Sciatic nerve (tissue), 2 donors: Measurements from ENCODE around the gene ZNF155. TPM values are rescaled to one million over a fixed set of nuclear protein-coding genes. Genes with fewer than 3 reads are reported as not detected.
A peak's percentile ranks its signal among the peaks of the same experiment; 100 is the strongest.

Source experiments
- ATAC-seq: fragments of 200-7000 bp; cut with Tn5 transposase; one replicate; pipeline ENCODE4 v1.9.1; 2020; ENCODE audit warnings: mild to moderate bottlenecking, moderate library complexity
- DNase-seq: peaks from one replicate; pipeline ENCODE4 v3.0.0-alpha.2; 2020; ENCODE audit warnings: low spot score
- intact Hi-C: fragments of 100-400 bp; cut with DNase I; formaldehyde crosslinking; loops from one replicate; pipeline ENCODE4 v1.14.2; 2022
- total RNA-seq: library from RNA; stranded (reverse); fragmentation: NEBNext Ultra II Directional; extraction: Animal tissue kit (Norgen Biotek cat#: 25700); gene quantifications from one replicate; pipeline ENCODE4 v1.2.1, GENCODE V29; 2021
- donor health status: DM: no; HTN: no; CAD: no.
- donor health status: DM: no; HTN: no; CAD: no.

ZNF155 gene
- total RNA-seq, 1 donor from 2014 or later = 9.4 TPM

- intact Hi-C loops = no loop called here
- peak; percentile 93 for DNase-seq
- peak; percentile 100 for ATAC-seq
Measured at GRCh38 chr19:44002566-44003460, 18.8 kb downstream of the ZNF155 start, which contains the start of gene ZNF230. Gene ZNF230, plus strand, starts transcription at chr19:44002957. Its CDS starts 4,122 bp downstream, at chr19:44007079.

- peak; percentile 5 for ATAC-seq
- no peak for DNase-seq
- intact Hi-C loops = no loop called here
Measured at GRCh38 chr19:44003461-44004009, 19.5 kb downstream of the ZNF155 start.

- no peak for DNase-seq
- ATAC-seq = no peak
- intact Hi-C loops = no loop called here
Measured at GRCh38 chr19:44005973-44006372, 22.0 kb downstream of the ZNF155 start.

- DNase-seq (no peak), ATAC-seq (no peak)
- intact Hi-C loops = no loop called here
Measured at GRCh38 chr19:44007473-44007872, 23.5 kb downstream of the ZNF155 start.

- intact Hi-C loops = no loop called here
- ATAC-seq (no peak), DNase-seq (no peak)
Measured at GRCh38 chr19:44010468-44010867, 26.5 kb downstream of the ZNF155 start.

GRCh38 chr19:44019498-44019897, 35.5 kb downstream of the ZNF155 start:
- no peak for ATAC-seq
- intact Hi-C loops = no loop called here
- no peak for DNase-seq

- ATAC-seq (no peak), DNase-seq (no peak)
- intact Hi-C loops = no loop called here
Measured at GRCh38 chr19:44021221-44021620, 37.2 kb downstream of the ZNF155 start.

GRCh38 chr19:44024900-44025216, 40.9 kb downstream of the ZNF155 start:
- DNase-seq = no peak
- peak; percentile 26 for ATAC-seq
- intact Hi-C loops = no loop called here

GRCh38 chr19:44025217-44025936, 41.4 kb downstream of the ZNF155 start, which contains the start of gene ZNF222:
Gene ZNF222, plus strand, starts transcription at chr19:44025379. Its CDS starts 58 bp downstream, at chr19:44025437.
- peak; percentile 87 for DNase-seq
- peak; percentile 100 for ATAC-seq
- intact Hi-C loops = no loop called here

GRCh38 chr19:44026622-44027021, 42.6 kb downstream of the ZNF155 start:
- intact Hi-C loops = no loop called here
- ATAC-seq = no peak

GRCh38 chr19:44032001-44032610, 48.1 kb downstream of the ZNF155 start:
- ATAC-seq (no peak), DNase-seq (no peak)
- intact Hi-C loops = no loop called here

More at GRCh38 chr19:44026622-44027021, 42.6 kb downstream of the ZNF155 start:
- no peak for DNase-seq

GRCh38 chr19:44042147-44042546, 58.2 kb downstream of the ZNF155 start:
- no peak for ATAC-seq
- intact Hi-C loops = no loop called here
- DNase-seq = no peak

Other genes with a start within 250 kb of the ZNF155 start
- 41.1 TPM for gene SMG9, start 229.2 kb upstream of the ZNF155 start, total RNA-seq
- 3.0 TPM for gene KCNN4, start 203.2 kb upstream of the ZNF155 start, total RNA-seq
- gene LYPD5, start 181.7 kb upstream of the ZNF155 start, total RNA-seq = 1.4 TPM
- 17.4 TPM for gene ZNF283, start 156.9 kb upstream of the ZNF155 start, total RNA-seq
- 5.9 TPM for gene ZNF404, start 100.2 kb upstream of the ZNF155 start, total RNA-seq
- 16.3 TPM for gene ZNF45, start 48.9 kb upstream of the ZNF155 start, total RNA-seq
- gene ZNF221, start 33.0 kb upstream of the ZNF155 start, total RNA-seq = 12.2 TPM
- 7.2 TPM for gene ZNF230, start 18.8 kb downstream of the ZNF155 start, total RNA-seq
- gene ZNF222, start 41.2 kb downstream of the ZNF155 start, total RNA-seq = 3.1 TPM
- gene ZNF223, start 67.8 kb downstream of the ZNF155 start, total RNA-seq = 6.0 TPM
- 3.2 TPM for gene ZNF284, start 88.0 kb downstream of the ZNF155 start, total RNA-seq
- gene ZNF224, start 110.2 kb downstream of the ZNF155 start, total RNA-seq = 37.6 TPM
- 7.0 TPM for gene ZNF225, start 129.2 kb downstream of the ZNF155 start, total RNA-seq
- 16.6 TPM for gene ZNF234, start 157.4 kb downstream of the ZNF155 start, total RNA-seq
- 29.8 TPM for gene ZNF226, start 180.9 kb downstream of the ZNF155 start, total RNA-seq
- 30.6 TPM for gene ZNF227, start 228.3 kb downstream of the ZNF155 start, total RNA-seq